ENCODE measurements around the gene GRIN2D.
A peak's percentile ranks its signal among the peaks of the same experiment; 100 is the strongest.
"Not testable (repeated sequence)": the region's sequence is repeated elsewhere in the genome, so short reads cannot be mapped to it uniquely, and the experiment has no call there.

The GRIN2D gene

GRCh38 chr19:48371771-48372170 is 21.7 kb upstream of the GRIN2D start:
- not testable (repeated sequence) for DNase-seq (ENCODE audit: low read depth in 2 of 2)

GRCh38 chr19:48372904-48373303 is 20.6 kb upstream of the GRIN2D start:
- no peak for DNase-seq (ENCODE audit: low read depth in 2 of 2)

GRCh38 chr19:48373567-48373966 is 19.9 kb upstream of the GRIN2D start:
- DNase-seq (ENCODE audit: low read depth in 2 of 2): no peak

GRCh38 chr19:48378194-48378570 is 15.3 kb upstream of the GRIN2D start:
- no peak for DNase-seq (ENCODE audit: low read depth in 2 of 2)

GRCh38 chr19:48379058-48379457 is 14.4 kb upstream of the GRIN2D start:
- no peak for DNase-seq (ENCODE audit: low read depth in 2 of 2)

- DNase-seq (ENCODE audit: low read depth in 2 of 2): no peak
Observed at GRCh38 chr19:48381178-48381950, 12.1 kb upstream of the GRIN2D start.

- no peak for DNase-seq (ENCODE audit: low read depth in 2 of 2)
Observed at GRCh38 chr19:48382286-48382685, 11.2 kb upstream of the GRIN2D start.

- no peak for DNase-seq (ENCODE audit: low read depth in 2 of 2)
Observed at GRCh38 chr19:48385461-48386087, 7.9 kb upstream of the GRIN2D start.

- DNase-seq (ENCODE audit: low read depth in 2 of 2): no peak
Observed at GRCh38 chr19:48386981-48387380, 6.5 kb upstream of the GRIN2D start.

- DNase-seq (ENCODE audit: low read depth in 2 of 2): no peak
Observed at GRCh38 chr19:48390188-48391099, 3.0 kb upstream of the GRIN2D start.

- peak; percentile 48 to 53 for DNase-seq (ENCODE audit: low read depth in 2 of 2)
Observed at GRCh38 chr19:48391100-48392005, 2.1 kb upstream of the GRIN2D start, which contains the start of gene KDELR1. KDELR1 (minus strand) TSS chr19:48391551; CDS start chr19:48391358, 193 bp downstream.

- not testable (repeated sequence) for DNase-seq (ENCODE audit: low read depth in 2 of 2)
Observed at GRCh38 chr19:48392006-48392344, 1.5 kb upstream of the GRIN2D start.

GRCh38 chr19:48392860-48393558 is 459 bp upstream of the GRIN2D start:
- DNase-seq (ENCODE audit: low read depth in 2 of 2): no peak

- DNase-seq (ENCODE audit: low read depth in 2 of 2): no peak
Observed at GRCh38 chr19:48394331-48395169, 1.1 kb downstream of the GRIN2D start.

GRCh38 chr19:48395170-48395455 is 1.6 kb downstream of the GRIN2D start:
- no peak for DNase-seq (ENCODE audit: low read depth in 2 of 2)

- no peak for DNase-seq (ENCODE audit: low read depth in 2 of 2)
Observed at GRCh38 chr19:48395499-48395898, 2.0 kb downstream of the GRIN2D start.

GRCh38 chr19:48396016-48396823 is 2.8 kb downstream of the GRIN2D start:
- DNase-seq (ENCODE audit: low read depth in 2 of 2): no peak

- DNase-seq (ENCODE audit: low read depth in 2 of 2): no peak
Observed at GRCh38 chr19:48396824-48397176, 3.3 kb downstream of the GRIN2D start.

All from stimulated activated CD8-positive, alpha-beta memory T cell treated with anti-CD3 and anti-CD28 coated beads, Interleukin-7, amount 100 ng/mL, for 1 hour (primary cell).